GM18858 (cell line): ENCODE data around the gene MRPS23.

ENCODE experiments used
- ATAC-seq: cut with Tn5 transposase; IDR thresholded peaks from one replicate; pipeline ENCODE4 v1.9.1; 2021; ENCODE audit not compliant: unreplicated experiment

Gene MRPS23

DNA sequence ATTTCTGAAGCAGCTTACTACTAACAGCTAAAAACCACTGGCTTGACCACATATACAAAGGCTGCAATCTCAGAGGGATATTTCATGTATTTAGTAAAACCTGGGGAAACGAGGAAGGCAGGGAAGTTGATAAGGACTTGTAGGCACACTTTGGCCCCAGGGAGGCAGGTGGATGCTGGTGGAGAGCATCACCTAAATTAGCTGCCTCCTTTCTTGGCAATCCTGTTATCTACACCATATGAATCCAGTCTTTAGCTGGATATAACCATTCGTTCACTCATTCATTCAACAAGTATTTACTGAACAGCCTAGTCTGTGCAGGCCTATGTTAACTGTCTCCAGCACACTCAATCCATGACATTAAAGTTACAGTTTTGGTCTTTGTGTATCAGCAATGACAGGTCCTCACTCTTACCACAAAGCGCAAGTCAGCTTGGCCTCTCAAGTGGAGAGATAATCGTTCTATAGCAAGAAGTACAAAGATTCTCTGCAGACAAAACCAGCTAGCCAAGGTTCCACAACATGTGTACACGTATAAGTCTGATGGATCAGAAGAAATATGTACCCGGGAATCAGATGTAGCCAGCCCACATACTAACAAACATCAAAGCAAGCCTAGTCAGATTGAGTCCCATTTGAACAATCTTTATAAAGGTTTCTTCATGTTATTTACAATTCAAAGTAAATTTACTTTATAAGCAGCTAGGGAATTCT lies 10.8 kb downstream of the MRPS23 start:
- ATAC-seq, result no peak

DNA sequence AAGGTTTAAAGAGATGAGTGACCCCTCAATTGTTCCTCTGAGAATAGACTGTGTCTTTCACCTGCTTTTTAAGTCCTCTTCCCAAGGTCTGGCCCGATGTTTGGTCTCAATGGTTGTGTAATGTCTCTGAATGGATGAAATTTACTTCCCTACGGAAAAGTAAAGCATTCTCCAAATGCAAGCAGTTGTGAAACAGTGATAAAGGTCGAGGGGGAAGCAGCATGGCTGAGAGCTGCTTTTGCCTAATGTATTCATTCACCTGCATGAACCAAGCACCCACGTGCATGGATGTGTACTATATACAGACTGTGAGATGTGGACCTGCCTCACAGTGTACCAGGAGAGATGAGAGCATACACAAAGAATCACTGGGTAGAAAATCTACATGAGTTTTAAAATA lies 11.4 kb downstream of the MRPS23 start:
- no peak for ATAC-seq

GRCh38 chr17:57835333-57835900 lies 14.4 kb downstream of the MRPS23 start:
- no peak for ATAC-seq

- no peak for ATAC-seq
Measured at GRCh38 chr17:57834146-57834741, 15.6 kb downstream of the MRPS23 start.

GRCh38 chr17:57833179-57833939 lies 16.5 kb downstream of the MRPS23 start:
- ATAC-seq, result no peak

- ATAC-seq, result no peak
Measured at GRCh38 chr17:57832314-57833178, 17.3 kb downstream of the MRPS23 start.

DNA sequence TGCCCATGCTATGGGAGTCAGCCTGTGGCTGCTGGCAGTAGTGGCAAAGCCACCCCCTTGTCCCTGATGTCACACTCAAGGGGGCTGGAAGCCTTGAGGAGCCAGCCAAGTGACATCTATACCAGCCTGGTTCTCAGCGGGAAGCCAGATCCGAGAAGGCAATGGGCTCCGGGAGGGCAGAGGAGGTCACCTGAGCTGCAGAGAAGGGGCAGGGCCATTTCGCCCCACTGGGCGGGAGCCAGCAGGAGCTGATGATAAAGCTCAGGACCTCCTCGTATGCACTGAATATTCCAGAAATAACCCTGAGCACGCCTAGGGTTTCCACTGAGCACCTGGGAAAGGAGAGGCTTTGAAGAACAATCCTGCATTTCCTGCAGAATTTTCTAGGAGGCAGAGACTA lies 19.0 kb downstream of the MRPS23 start:
- ATAC-seq, result no peak

DNA sequence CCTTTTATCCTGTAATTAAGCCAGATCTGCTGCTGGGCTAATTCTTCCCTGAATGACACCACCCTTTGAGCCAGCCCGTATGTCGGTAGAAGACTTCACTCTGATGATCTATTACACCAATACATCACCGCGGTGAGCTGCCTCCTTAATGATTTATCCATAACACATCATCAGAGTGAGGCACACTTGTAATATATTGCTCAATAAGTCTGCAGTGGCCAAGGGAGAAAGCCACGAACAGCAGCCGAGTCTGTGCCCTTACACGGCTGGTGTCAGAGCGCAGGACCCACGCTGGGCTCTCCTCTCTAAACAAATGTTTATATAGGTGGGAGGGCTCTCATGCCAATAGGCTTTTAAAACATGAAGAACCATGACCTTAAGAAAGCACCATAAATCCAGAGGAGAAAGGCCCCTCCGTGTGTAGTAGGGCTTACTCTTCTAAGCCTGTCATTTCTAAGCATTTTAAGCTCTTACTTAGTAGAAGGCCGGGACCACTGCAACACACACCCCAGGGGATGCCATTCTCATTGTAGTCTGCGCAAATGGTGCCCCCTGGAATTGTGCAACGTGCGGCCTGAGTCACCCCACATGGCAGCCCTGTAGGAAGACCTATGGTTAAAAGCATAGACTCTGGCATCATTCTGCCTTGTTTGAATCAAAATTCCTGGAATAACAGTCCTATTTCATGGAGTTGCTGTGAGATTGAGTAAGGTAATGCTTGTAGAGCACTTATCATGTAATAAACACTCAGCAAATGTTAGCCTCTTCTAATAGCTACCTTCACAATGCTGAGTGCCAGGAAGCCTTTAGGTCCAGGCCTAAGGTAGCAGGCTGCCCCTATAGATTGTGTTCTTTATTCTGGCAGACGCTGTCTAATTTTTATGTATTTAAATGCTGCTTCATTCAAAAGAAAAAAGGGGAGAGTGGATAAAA lies 26.1 kb downstream of the MRPS23 start:
- no peak for ATAC-seq

- ATAC-seq, result no peak
Measured at GRCh38 chr17:57819867-57820266, 30.0 kb downstream of the MRPS23 start.

- no peak for ATAC-seq
Measured at GRCh38 chr17:57819285-57819684, 30.6 kb downstream of the MRPS23 start.

- no peak for ATAC-seq
Measured at GRCh38 chr17:57818066-57818465, 31.8 kb downstream of the MRPS23 start.

DNA sequence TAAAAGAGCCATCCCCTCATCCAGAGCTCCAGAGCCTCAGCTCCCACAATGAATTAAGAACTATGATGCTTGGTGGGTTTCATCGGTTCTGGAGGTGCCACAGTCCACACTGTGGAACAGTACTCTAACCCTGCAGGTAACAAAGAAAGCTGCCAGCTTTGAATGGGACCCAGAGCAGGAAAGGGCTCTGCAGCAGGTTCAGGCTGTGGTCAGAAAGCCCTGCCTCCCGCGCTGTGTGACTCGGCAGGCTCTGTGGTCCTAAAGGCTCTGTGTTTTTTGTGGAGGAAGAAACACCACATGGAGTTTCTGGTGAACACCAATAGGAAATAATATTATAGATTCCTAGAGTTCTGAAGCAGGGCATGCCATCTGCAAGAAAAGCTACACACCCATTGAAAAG lies 32.5 kb downstream of the MRPS23 start:
- ATAC-seq, result no peak

GRCh38 chr17:57814421-57814820 lies 35.4 kb downstream of the MRPS23 start:
- no peak for ATAC-seq

GRCh38 chr17:57811638-57812280 lies 38.1 kb downstream of the MRPS23 start:
- no peak for ATAC-seq

GRCh38 chr17:57810721-57811637 lies 38.9 kb downstream of the MRPS23 start:
- ATAC-seq, result no peak

DNA sequence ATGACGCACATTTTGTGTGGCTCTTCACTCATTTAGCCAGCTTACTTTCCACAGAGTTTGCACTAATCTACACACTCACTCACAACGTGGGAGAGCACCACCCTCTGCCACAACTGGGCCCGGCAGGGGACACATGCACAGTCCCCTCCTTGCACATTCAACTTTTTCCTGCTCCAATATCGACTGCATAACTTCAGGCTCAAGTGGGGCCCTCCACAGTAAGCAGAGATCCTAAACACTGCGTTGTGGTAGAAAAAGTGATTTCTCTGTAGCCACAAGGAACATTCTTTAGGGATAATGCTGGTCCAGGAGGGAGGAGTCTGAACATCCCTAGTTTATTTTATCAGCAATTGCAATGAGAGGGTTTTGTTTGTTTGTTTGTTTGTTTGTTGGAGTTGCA lies 40.0 kb downstream of the MRPS23 start:
- ATAC-seq, result no peak

GRCh38 chr17:57808882-57809281 lies 41.0 kb downstream of the MRPS23 start:
- no peak for ATAC-seq

DNA sequence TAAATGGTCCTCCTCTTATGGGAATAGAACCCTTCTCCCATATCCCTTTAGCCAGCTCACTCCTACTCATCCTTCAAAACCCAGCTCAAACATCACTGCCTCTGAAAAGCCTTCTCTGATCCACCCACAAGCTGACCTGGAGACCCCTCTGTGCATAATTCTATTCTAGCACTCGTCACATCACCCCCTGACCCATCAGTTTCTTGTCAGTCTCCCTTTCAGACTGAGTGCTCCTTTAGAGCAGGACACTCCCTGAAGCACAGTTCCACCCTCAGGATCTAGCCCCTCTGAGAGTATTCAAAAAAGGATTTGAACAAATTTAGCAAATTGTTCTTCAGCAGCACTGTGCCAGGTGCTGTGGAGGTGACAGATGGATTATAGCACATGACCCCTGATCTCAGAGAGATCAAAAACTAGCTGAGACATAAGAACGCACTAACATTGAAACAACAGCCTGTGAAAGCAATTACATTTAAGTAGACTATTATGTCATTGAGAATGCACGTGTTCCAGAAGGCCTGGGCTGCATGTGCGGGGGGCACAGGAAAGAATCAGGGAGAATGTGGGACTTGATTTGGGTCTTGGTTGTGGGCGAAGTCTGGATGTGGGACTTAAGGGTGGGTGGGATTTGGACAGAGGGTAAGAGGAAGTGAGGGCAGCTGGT lies 43.5 kb downstream of the MRPS23 start:
- ATAC-seq, result no peak
